Measurements from ENCODE around the gene FHOD3.

DNA sequence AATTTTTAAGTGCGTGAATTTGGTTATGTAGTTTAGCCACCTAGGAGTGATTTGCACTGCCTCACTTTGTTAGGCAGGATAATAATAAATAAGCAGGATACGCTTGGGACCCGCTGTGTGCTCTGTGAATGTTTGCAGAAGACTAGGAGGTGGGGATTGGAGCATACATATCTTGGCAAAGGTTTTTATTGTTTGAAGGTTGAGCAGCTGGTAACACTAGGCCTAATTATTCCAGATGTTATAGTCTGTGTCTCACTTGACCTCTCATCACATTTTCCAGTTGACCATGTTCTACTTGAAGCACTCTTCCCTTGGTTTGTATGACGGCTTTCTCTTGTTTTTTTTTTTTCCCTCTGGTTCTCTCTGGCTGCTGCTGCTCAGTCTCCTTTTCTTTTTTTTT, 42.7 kb downstream of the FHOD3 start:
- TF ChIP-seq, protein P1, sequence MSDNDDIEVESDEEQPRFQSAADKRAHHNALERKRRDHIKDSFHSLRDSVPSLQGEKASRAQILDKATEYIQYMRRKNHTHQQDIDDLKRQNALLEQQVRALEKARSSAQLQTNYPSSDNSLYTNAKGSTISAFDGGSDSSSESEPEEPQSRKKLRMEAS (IDR thresholded peaks at IDR 0.05): no peak
- no peak for TF ChIP-seq TCF12 (IDR thresholded peaks at IDR 0.05; ENCODE audit: low read depth)
- no peak for TF ChIP-seq TAF1 (IDR thresholded peaks at IDR 0.05; ENCODE audit: low read depth)
- TF ChIP-seq, protein P2, sequence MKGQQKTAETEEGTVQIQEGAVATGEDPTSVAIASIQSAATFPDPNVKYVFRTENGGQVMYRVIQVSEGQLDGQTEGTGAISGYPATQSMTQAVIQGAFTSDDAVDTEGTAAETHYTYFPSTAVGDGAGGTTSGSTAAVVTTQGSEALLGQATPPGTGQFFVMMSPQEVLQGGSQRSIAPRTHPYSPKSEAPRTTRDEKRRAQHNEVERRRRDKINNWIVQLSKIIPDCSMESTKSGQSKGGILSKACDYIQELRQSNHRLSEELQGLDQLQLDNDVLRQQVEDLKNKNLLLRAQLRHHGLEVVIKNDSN (IDR thresholded peaks at IDR 0.05): no peak
- no peak for TF ChIP-seq EP300 (IDR thresholded peaks at IDR 0.05; ENCODE audit: borderline replicate concordance)
- no peak for TF ChIP-seq CREB1 (IDR thresholded peaks at IDR 0.05; ENCODE audit: low read depth)
- no peak for TF ChIP-seq ZBTB7A (IDR thresholded peaks at IDR 0.05; ENCODE audit: low read depth)
- TF ChIP-seq, protein P3, sequence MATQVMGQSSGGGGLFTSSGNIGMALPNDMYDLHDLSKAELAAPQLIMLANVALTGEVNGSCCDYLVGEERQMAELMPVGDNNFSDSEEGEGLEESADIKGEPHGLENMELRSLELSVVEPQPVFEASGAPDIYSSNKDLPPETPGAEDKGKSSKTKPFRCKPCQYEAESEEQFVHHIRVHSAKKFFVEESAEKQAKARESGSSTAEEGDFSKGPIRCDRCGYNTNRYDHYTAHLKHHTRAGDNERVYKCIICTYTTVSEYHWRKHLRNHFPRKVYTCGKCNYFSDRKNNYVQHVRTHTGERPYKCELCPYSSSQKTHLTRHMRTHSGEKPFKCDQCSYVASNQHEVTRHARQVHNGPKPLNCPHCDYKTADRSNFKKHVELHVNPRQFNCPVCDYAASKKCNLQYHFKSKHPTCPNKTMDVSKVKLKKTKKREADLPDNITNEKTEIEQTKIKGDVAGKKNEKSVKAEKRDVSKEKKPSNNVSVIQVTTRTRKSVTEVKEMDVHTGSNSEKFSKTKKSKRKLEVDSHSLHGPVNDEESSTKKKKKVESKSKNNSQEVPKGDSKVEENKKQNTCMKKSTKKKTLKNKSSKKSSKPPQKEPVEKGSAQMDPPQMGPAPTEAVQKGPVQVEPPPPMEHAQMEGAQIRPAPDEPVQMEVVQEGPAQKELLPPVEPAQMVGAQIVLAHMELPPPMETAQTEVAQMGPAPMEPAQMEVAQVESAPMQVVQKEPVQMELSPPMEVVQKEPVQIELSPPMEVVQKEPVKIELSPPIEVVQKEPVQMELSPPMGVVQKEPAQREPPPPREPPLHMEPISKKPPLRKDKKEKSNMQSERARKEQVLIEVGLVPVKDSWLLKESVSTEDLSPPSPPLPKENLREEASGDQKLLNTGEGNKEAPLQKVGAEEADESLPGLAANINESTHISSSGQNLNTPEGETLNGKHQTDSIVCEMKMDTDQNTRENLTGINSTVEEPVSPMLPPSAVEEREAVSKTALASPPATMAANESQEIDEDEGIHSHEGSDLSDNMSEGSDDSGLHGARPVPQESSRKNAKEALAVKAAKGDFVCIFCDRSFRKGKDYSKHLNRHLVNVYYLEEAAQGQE (IDR thresholded peaks at IDR 0.05; ENCODE audit: low read depth): no peak
- TF ChIP-seq EGR1 (IDR thresholded peaks at IDR 0.05): no peak
- TF ChIP-seq CEBPB (IDR thresholded peaks at IDR 0.05): no peak
- TF ChIP-seq RAD21 (IDR thresholded peaks at IDR 0.05; ENCODE audit: low read depth): no peak
- no peak for TF ChIP-seq FOXM1 (IDR thresholded peaks at IDR 0.05; ENCODE audit: borderline replicate concordance, low read depth)
- no peak for TF ChIP-seq NFIC (IDR thresholded peaks at IDR 0.05)

Data from Ishikawa (cell line).